ENCODE results near the gene IGIP. TPM values are rescaled to one million over a fixed set of nuclear protein-coding genes. Genes with fewer than 3 reads are reported as not detected.

Gene IGIP
- total and polyA plus RNA-seq, 2 donors (not counting 1 experiment from before 2014, with no cell fraction given): 1.3 to 9.9 TPM

GRCh38 chr5:140174465-140175366 is 49.0 kb downstream of the IGIP start, which contains the start of gene CYSTM1:
Gene CYSTM1 (plus strand): TSS chr5:140175188. CDS start chr5:140194466, 19,278 bp downstream.
- H3K36me3 ChIP-seq (replicated peaks in 1 of 2; ENCODE audit: control extremely low read depth in 1 of 2, control insufficient read depth in 1 of 2, extremely low read depth in 1 of 2, insufficient read depth in 2 of 2, low read length in 1 of 2): no peaks in the 10 kb centered on the region
- POLR2A ChIA-PET: interaction anchor here (1.5 to 1.9 kb wide), 3 partner anchors 60 to 227 kb away, joined by 3 to 6 read pairs (median 5); partner anchors contain the start of gene ANKHD1
- peak within 1 kb of the TSS; percentile 99 for H3K9ac ChIP-seq (ENCODE audit: low read length)
- peaks cover 6% of the 10 kb centered on the region for H3K79me2 ChIP-seq (ENCODE audit: control insufficient read depth, insufficient read depth, low read length)
- intact Hi-C loops (cut with micrococcal nuclease): loop anchor here (1.0 to 10.0 kb wide), 6 partner anchors 17 to 1840 kb away; partner anchors contain the start of genes ANKHD1, CDC25C, FAM53C and PURA
- peak within 1 kb of the TSS; percentile 94 for H3K27ac Mint-ChIP-seq
- H2AFZ ChIP-seq (ENCODE audit: insufficient read depth, low read depth, low read length, poor library complexity, severe bottlenecking): peak within 1 kb of the TSS; percentile 88
- peak within 1 kb of the TSS; percentile 58 to 95 (median 94) for H3K4me3 ChIP-seq (ENCODE audit: control extremely low read depth in 1 of 5, extremely low read depth in 1 of 5, insufficient read depth in 1 of 5, low read depth in 2 of 5, low read length in 4 of 5)
- CTCF ChIA-PET: interaction anchor here (1.1 to 1.7 kb wide), 3 partner anchors 29 to 172 kb away, joined by 3 to 5 read pairs (median 3); partner anchors contain the start of gene HBEGF
- H3K27ac ChIP-seq (ENCODE audit: low read length in 2 of 2): peak within 1 kb of the TSS; percentile 84 to 98
- peaks cover 0 to 7% (median 0%) of the 10 kb centered on the region in 4 experiments for H3K27me3 ChIP-seq (replicated peaks in 1 of 4; ENCODE audit: control extremely low read depth in 1 of 4, control insufficient read depth in 3 of 4, insufficient read depth in 4 of 4, low read length in 3 of 4)
- H3K4me1 Mint-ChIP-seq: peaks cover 15% of the 10 kb centered on the region
- no peaks in the 10 kb centered on the region for H4K20me1 ChIP-seq (ENCODE audit: control insufficient read depth, insufficient read depth, low read length, poor library complexity, severe bottlenecking)
- H3K4me2 ChIP-seq (replicated peaks; ENCODE audit: low read depth, low read length, poor library complexity, severe bottlenecking): peak within 1 kb of the TSS; percentile 98
- WGBS (ENCODE audit: insufficient coverage): under 1% methylated on average over 60 of the region's 61 CpGs
- H3K27me3 Mint-ChIP-seq: no peaks in the 10 kb centered on the region
- H3K9me3 Mint-ChIP-seq (ENCODE audit: insufficient read depth): no peaks in the 10 kb centered on the region
- DNase-seq (peak; percentile 99), ATAC-seq (ENCODE audit: low read depth) (peak; percentile 86)
- TF ChIP-seq CTCF (IDR thresholded peaks at IDR 0.05) (no peak), EZH2 (IDR thresholded peaks at IDR 0.05; ENCODE audit: borderline replicate concordance, insufficient read depth, low read depth, low read length, poor library complexity, severe bottlenecking) (no peak)
- no peaks in the 10 kb centered on the region for H3K9me3 ChIP-seq (ENCODE audit: control extremely low read depth in 1 of 3, control insufficient read depth in 2 of 3, insufficient read depth in 1 of 3, low read length in 2 of 3)
- peaks cover 9 to 16% of the 10 kb centered on the region in 2 donors for H3K4me1 ChIP-seq (ENCODE audit: control insufficient read depth in 2 of 2, insufficient read depth in 2 of 2, low read length in 2 of 2)
- peak within 1 kb of the TSS; percentile 94 for H3K4me3 Mint-ChIP-seq
